ENCODE results near the gene ITGB3. TPM values are rescaled to one million over a fixed set of nuclear protein-coding genes. Genes with fewer than 3 reads are reported as not detected.

Gene ITGB3
- total RNA-seq, 4 donors from 2014 or later: 7.4 to 28.7 (median 23.5) TPM

GRCh38 chr17:47243737-47244598 lies 9.7 kb upstream of the ITGB3 start:
- no peaks in the 10 kb centered on the region for H3K36me3 ChIP-seq
- H3K4me1 ChIP-seq: no peaks in the 10 kb centered on the region
- no peaks in the 10 kb centered on the region for H3K9me3 ChIP-seq
- intact Hi-C loops (cut with DNase I; ENCODE audit: low total_unique reads): no loop called here
- TF ChIP-seq POLR2A (IDR thresholded peaks at IDR 0.05) (no peak), CTCF (IDR thresholded peaks at IDR 0.05) (no peak)
- DNase-seq: no peak
- no peaks in the 10 kb centered on the region for H3K27me3 ChIP-seq
- no peak overlapping the region for H3K4me3 ChIP-seq
- peak overlapping the region; percentile 55 to 62 for H3K27ac ChIP-seq

GRCh38 chr17:47244697-47245096 lies 8.9 kb upstream of the ITGB3 start:
- intact Hi-C loops (cut with DNase I; ENCODE audit: low total_unique reads): no loop called here
- no peaks in the 10 kb centered on the region for H3K9me3 ChIP-seq
- no peak overlapping the region for H3K4me3 ChIP-seq
- peak in 1 of 2 donors; percentile 52 for DNase-seq
- TF ChIP-seq CTCF (IDR thresholded peaks at IDR 0.05) (no peak), POLR2A (IDR thresholded peaks at IDR 0.05) (no peak)
- H3K4me1 ChIP-seq: no peaks in the 10 kb centered on the region
- no peaks in the 10 kb centered on the region for H3K27me3 ChIP-seq
- peak overlapping the region; percentile 55 to 62 for H3K27ac ChIP-seq
- no peaks in the 10 kb centered on the region for H3K36me3 ChIP-seq

- no peaks in the 10 kb centered on the region for H3K27me3 ChIP-seq
- H3K36me3 ChIP-seq: no peaks in the 10 kb centered on the region
- no peaks in the 10 kb centered on the region for H3K4me1 ChIP-seq
- H3K27ac ChIP-seq: peak overlapping the region in 1 of 2 donors; percentile 62
- DNase-seq: no peak
- H3K9me3 ChIP-seq: no peaks in the 10 kb centered on the region
- no peak for TF ChIP-seq CTCF (IDR thresholded peaks at IDR 0.05)
- no peak for TF ChIP-seq POLR2A (IDR thresholded peaks at IDR 0.05)
- intact Hi-C loops (cut with DNase I; ENCODE audit: low total_unique reads): no loop called here
- no peak overlapping the region for H3K4me3 ChIP-seq
These were observed 7.5 kb upstream of the ITGB3 start for GRCh38 chr17:47246120-47246519.

GRCh38 chr17:47250855-47251254 lies 2.8 kb upstream of the ITGB3 start:
- no peak for DNase-seq
- Histone ChIP-seq H3K9me3 (no peaks in the 10 kb centered on the region), H3K27ac (no peak overlapping the region), H3K4me3 (no peak overlapping the region), H3K4me1 (no peaks in the 10 kb centered on the region), H3K36me3 (no peaks in the 10 kb centered on the region), H3K27me3 (no peaks in the 10 kb centered on the region)
- TF ChIP-seq POLR2A (IDR thresholded peaks at IDR 0.05) (no peak), CTCF (IDR thresholded peaks at IDR 0.05) (no peak)
- intact Hi-C loops (cut with DNase I; ENCODE audit: low total_unique reads): no loop called here

GRCh38 chr17:47251421-47251940 lies 2.1 kb upstream of the ITGB3 start:
- intact Hi-C loops (cut with DNase I; ENCODE audit: low total_unique reads): no loop called here

More at GRCh38 chr17:47251421-47251940, 2.1 kb upstream of the ITGB3 start:
- TF ChIP-seq CTCF (IDR thresholded peaks at IDR 0.05) (no peak), POLR2A (IDR thresholded peaks at IDR 0.05) (no peak)
- Histone ChIP-seq H3K27ac (no peak overlapping the region), H3K36me3 (no peaks in the 10 kb centered on the region), H3K27me3 (no peaks in the 10 kb centered on the region), H3K4me3 (no peak overlapping the region), H3K9me3 (no peaks in the 10 kb centered on the region), H3K4me1 (no peaks in the 10 kb centered on the region)
- DNase-seq: no peak

Measured in uterus (tissue), 4 donors.